Endothelial cell of umbilical vein (primary cell): ENCODE results near the gene SOX18. TPM values are rescaled to one million over a fixed set of nuclear protein-coding genes. Genes with fewer than 3 reads are reported as not detected.

ENCODE experiments used
- BruUV-seq: library from RNA; stranded (reverse); fragments of 400-500 nt; replicated peaks from 2 replicates; lab custom pipeline; 2021; lab: Mats Ljungman, UMichigan
- CTCF ChIA-PET: fragments of 300-600, 350-600 bp; sonication (Branson Sonifier 250); formaldehyde crosslinking; loops from one replicate; lab custom pipeline; 2021; ENCODE audit warnings: antibody characterized with exemption, inconsistent platforms; lab: Charles Lee
- POLR2A ChIA-PET: fragments of 300-600, 350-600 bp; sonication (Branson Sonifier 250); formaldehyde crosslinking; loops from one replicate; lab custom pipeline; 2021; ENCODE audit warnings: antibody characterized with exemption, inconsistent platforms; lab: Charles Lee
- DNase-seq: peaks from one replicate; pipeline ENCODE4 v3.0.0-alpha.2; 2011; ENCODE audit warnings: low read depth, low spot score
- FAIRE-seq: peaks from 2 replicates; lab custom pipeline; 2011; peaks lifted over from hg19 to GRCh38; lab: Jason Lieb, UNC
- H2AFZ ChIP-seq: 2 replicates; pipeline ENCODE4 v1.6.0; 2012; ENCODE audit warnings: low read depth, low read length, control low read depth, inconsistent platforms
- H3K27ac ChIP-seq: 2 replicates; pipeline ENCODE4 v1.5.1; 2011; ENCODE audit warnings: low read depth, mild to moderate bottlenecking, control low read depth, low read length, moderate library complexity; ENCODE audit not compliant: insufficient read depth
- H3K27me3 ChIP-seq, 2 experiments: 2 replicates each; pipeline versions ENCODE4 v1.6.0 to v1.6.1; 2011; ENCODE audit warnings: low read length in 2 of 2, mixed read lengths in 1 of 2; ENCODE audit not compliant: control insufficient read depth in 2 of 2, insufficient read depth in 2 of 2
- H3K36me3 ChIP-seq, 2 experiments: 2 replicates in 1 of 2; 3 replicates in 1 of 2; pipeline ENCODE4 v1.5.1; 2011; ENCODE audit warnings: low read length in 2 of 2, mild to moderate bottlenecking in 1 of 2, moderate library complexity in 1 of 2; ENCODE audit not compliant: control insufficient read depth in 2 of 2, insufficient read depth in 2 of 2; ENCODE audit errors: extremely low read depth in 1 of 2
- H3K4me1 ChIP-seq: 3 replicates; pipeline ENCODE4 v1.5.1; 2011; ENCODE audit warnings: mild to moderate bottlenecking, low read length; ENCODE audit not compliant: control insufficient read depth, insufficient read depth; ENCODE audit errors: extremely low read depth
- H3K4me2 ChIP-seq: 2 replicates; pipeline ENCODE4 v1.6.1; 2011; ENCODE audit warnings: low read length, control low read depth, mixed read lengths; ENCODE audit not compliant: insufficient read depth
- H3K4me3 ChIP-seq, 3 experiments: fragments of 200-600 bp in 1 of 3; sonication (generic), shearing (Covaris generic) in 1 of 3; replicated peaks in 1 of 3; 2 replicates each; pipeline ENCODE4 v1.5.1; 2011 to 2016; ENCODE audit warnings: control low read depth in 3 of 3, low read length in 3 of 3, mild to moderate bottlenecking in 2 of 3, inconsistent platforms in 1 of 3, low read depth in 1 of 3, moderate library complexity in 1 of 3; ENCODE audit not compliant: insufficient read depth in 1 of 3
- H3K79me2 ChIP-seq: 2 replicates; pipeline ENCODE4 v1.6.0; 2012; ENCODE audit warnings: low read length, inconsistent platforms; ENCODE audit not compliant: control insufficient read depth, insufficient read depth
- H3K9ac ChIP-seq: replicated peaks from 2 replicates; pipeline ENCODE3; 2011; ENCODE audit warnings: low read length, control low read depth; ENCODE audit not compliant: insufficient read depth; ENCODE audit errors: extremely low read depth
- H3K9me1 ChIP-seq: replicated peaks from 3 replicates; pipeline ENCODE4 v1.6.0; 2011; ENCODE audit warnings: mild to moderate bottlenecking, low read length; ENCODE audit not compliant: control insufficient read depth, insufficient read depth; ENCODE audit errors: extremely low read depth
- H3K9me3 ChIP-seq: replicated peaks from 2 replicates; pipeline ENCODE4 v1.5.1; 2012; ENCODE audit warnings: low read length, inconsistent platforms; ENCODE audit not compliant: control insufficient read depth, insufficient read depth
- H4K20me1 ChIP-seq: replicated peaks from 2 replicates; pipeline ENCODE3; 2011; ENCODE audit warnings: mild to moderate bottlenecking, low read length; ENCODE audit not compliant: control insufficient read depth, insufficient read depth; ENCODE audit errors: extremely low read depth
- EZH2 ChIP-seq: IDR thresholded peaks from 2 replicates; pipeline ENCODE4 v1.6.1; 2012; ENCODE audit warnings: borderline replicate concordance, low read depth, mild to moderate bottlenecking, moderate library complexity, low read length, inconsistent platforms; ENCODE audit not compliant: severe bottlenecking
- GATA2 ChIP-seq: IDR thresholded peaks from 2 replicates; pipeline ENCODE4 v1.7.0; 2011; ENCODE audit warnings: low read depth, mild to moderate bottlenecking, moderate library complexity, mixed read lengths, low read length; ENCODE audit not compliant: insufficient read length, insufficient read depth
- MAX ChIP-seq: IDR thresholded peaks from 2 replicates; pipeline ENCODE4 v1.6.1; 2011; ENCODE audit not compliant: insufficient read depth, insufficient read length
- MYC ChIP-seq: IDR thresholded peaks from one replicate; pipeline ENCODE4 v1.6.1; 2011; ENCODE audit warnings: mild to moderate bottlenecking, low read depth, low read length
- POLR2A ChIP-seq: IDR thresholded peaks from 2 replicates; pipeline ENCODE4 v1.6.1; 2012; ENCODE audit warnings: low read depth, mild to moderate bottlenecking, control low read depth, low read length
- POLR2AphosphoS5 ChIP-seq: IDR thresholded peaks from 2 replicates; pipeline ENCODE4 v1.6.1; 2012; ENCODE audit warnings: low read depth, mild to moderate bottlenecking, control low read depth, low read length, moderate library complexity; ENCODE audit not compliant: insufficient read depth
- dilution Hi-C: fragments of 300-500 bp; cut with MboI; formaldehyde crosslinking; loops from one replicate; pipeline ENCODE4 v1.15.0; 2019; ENCODE audit warnings: low sequenced_read_pairs; ENCODE audit not compliant: extremely low pct_ligation_motif_present
- intact Hi-C: fragments of 100-400 bp; cut with micrococcal nuclease; formaldehyde crosslinking; loops from one replicate; pipeline ENCODE4 v1.10.0; 2022
- polyA plus RNA-seq, 4 experiments: library from polyadenylated mRNA; depleted of rRNA in 3 of 4; stranded (reverse) in 3 of 4; unstranded in 1 of 4; fragments of >200 nt; gene quantifications; 2 replicates each; pipeline versions ENCODE4 v1.2.1 to v1.2.3, GENCODE V29; 2011 to 2012; ENCODE audit warnings: missing spikeins in 1 of 4
- total RNA-seq: library from RNA; stranded (reverse); gene quantifications from 2 replicates; pipeline ENCODE4 v1.2.3, GENCODE V29; 2021

Gene SOX18
- total and polyA plus RNA-seq, 2 donors (not counting 3 experiments of a cell fraction or from before 2014, with no cell fraction given) = 20.9 to 175 TPM

GRCh38 chr20:64031822-64032314 is 17.6 kb downstream of the SOX18 start:
- Histone ChIP-seq H3K4me3 (no peak overlapping the region), H3K36me3 (peaks cover 8 to 39% of the 10 kb centered on the region in 2 experiments), H2AFZ (no peak overlapping the region), H4K20me1 (no peaks in the 10 kb centered on the region), H3K27ac (no peak overlapping the region), H3K9me3 (no peaks in the 10 kb centered on the region), H3K9me1 (no peaks in the 10 kb centered on the region), H3K9ac (no peak overlapping the region), H3K79me2 (no peaks in the 10 kb centered on the region), H3K27me3 (no peaks in the 10 kb centered on the region), H3K4me2 (no peak overlapping the region), H3K4me1 (peaks cover 4% of the 10 kb centered on the region)
- intact Hi-C loops (no loop called here), dilution Hi-C loops (no loop called here)
- ChIA-PET CTCF (interaction anchor here (1.4 to 1.9 kb wide), 2 partner anchors 25 to 89 kb away, joined by 4 to 6 read pairs; no protein-coding TSS in a partner anchor), POLR2A (interaction anchor here (0.6 kb wide), 1 partner anchor 31 kb away, joined by 5 read pairs; no protein-coding TSS in a partner anchor)
- no peak for FAIRE-seq
- DNase-seq = no peak
- BruUV-seq = no TSS peak
- TF ChIP-seq POLR2A (no peak), MYC (no peak), MAX (no peak)

- H3K9ac ChIP-seq = no peak overlapping the region
- dilution Hi-C loops = no loop called here
These were observed 18.9 kb downstream of the SOX18 start for GRCh38 chr20:64030371-64031134.

More at GRCh38 chr20:64030371-64031134, 18.9 kb downstream of the SOX18 start:
- no peaks in the 10 kb centered on the region for H4K20me1 ChIP-seq
- DNase-seq (no peak), FAIRE-seq (no peak)
- no peak overlapping the region for H2AFZ ChIP-seq
- TF ChIP-seq GATA2 (no peak), POLR2A (no peak), MYC (no peak), MAX (no peak), POLR2AphosphoS5 (no peak), EZH2 (no peak)
- H3K27me3 ChIP-seq = no peaks in the 10 kb centered on the region
- no peaks in the 10 kb centered on the region for H3K79me2 ChIP-seq
- H3K4me1 ChIP-seq = no peaks in the 10 kb centered on the region
- no TSS peak for BruUV-seq
- ChIA-PET POLR2A (no interaction called here), CTCF (interaction anchor here (0.9 kb wide), 1 partner anchor 8 kb away, joined by 6 read pairs; no protein-coding TSS in a partner anchor)
- H3K9me3 ChIP-seq = no peaks in the 10 kb centered on the region
- peaks cover 8 to 45% of the 10 kb centered on the region in 2 experiments for H3K36me3 ChIP-seq
- H3K9me1 ChIP-seq = no peaks in the 10 kb centered on the region
- H3K27ac ChIP-seq = no peak overlapping the region
- no peak overlapping the region for H3K4me3 ChIP-seq
- no peak overlapping the region for H3K4me2 ChIP-seq
- intact Hi-C loops = no loop called here
